Liver (tissue), 3 donors: ENCODE data around the gene SHH.

Experiments used
- GABPA ChIP-seq, 2 donors: IDR thresholded peaks in 1 of 2; conservative IDR thresholded peaks in 1 of 2; 2 replicates each; pipeline ENCODE4 v1.6.1; 2016; ENCODE audit warnings: antibody characterized with exemption in 2 of 2, mild to moderate bottlenecking in 1 of 2, moderate library complexity in 1 of 2
- HNF4A ChIP-seq, 2 donors: conservative IDR thresholded peaks; 2 replicates each; pipeline ENCODE4 v1.6.1; 2016; ENCODE audit warnings: antibody characterized with exemption in 2 of 2, mild to moderate bottlenecking in 2 of 2
- HNF4G ChIP-seq: IDR thresholded peaks from 2 replicates; pipeline ENCODE4 v1.6.1; 2016; ENCODE audit warnings: antibody characterized with exemption
- JUND ChIP-seq, 2 donors: IDR thresholded peaks; 2 replicates each; pipeline ENCODE4 v1.6.1; 2016; ENCODE audit warnings: antibody characterized with exemption in 2 of 2
- RAD21 ChIP-seq, 2 donors: IDR thresholded peaks; 2 replicates each; pipeline ENCODE4 v1.6.1; 2016; ENCODE audit warnings: antibody characterized with exemption in 2 of 2, mild to moderate bottlenecking in 2 of 2
- SP1 ChIP-seq: IDR thresholded peaks from 2 replicates; pipeline ENCODE4 v1.6.1; 2018; ENCODE audit warnings: antibody characterized with exemption, mild to moderate bottlenecking
- TAF1 ChIP-seq: conservative IDR thresholded peaks from 2 replicates; pipeline ENCODE4 v1.6.1; 2016; ENCODE audit warnings: antibody characterized with exemption, mild to moderate bottlenecking
- TF ChIP-seq, protein P1 (sequence below): IDR thresholded peaks from 2 replicates; pipeline ENCODE4 v1.6.1; 2016; ENCODE audit warnings: antibody characterized with exemption, mild to moderate bottlenecking
- TF ChIP-seq, protein P2 (sequence below): fragments of 150-350 bp; IDR thresholded peaks from 2 replicates; pipeline ENCODE4 v1.5.1; 2017; ENCODE audit warnings: improper control_type of control experiment, low read depth, low read length; ENCODE audit not compliant: missing input control
- TF ChIP-seq, protein P3 (sequence below): IDR thresholded peaks from 2 replicates; pipeline ENCODE4 v1.6.1; 2016; ENCODE audit warnings: antibody characterized with exemption
- TF ChIP-seq, protein P4 (sequence below): IDR thresholded peaks from 2 replicates; pipeline ENCODE4 v1.6.1; 2016; ENCODE audit warnings: antibody characterized with exemption
- TF ChIP-seq, protein P5 (sequence below): IDR thresholded peaks from 2 replicates; pipeline ENCODE4 v1.6.1; 2016; ENCODE audit warnings: antibody characterized with exemption
- donor health status: healthy.
- donor health status: healthy.

DNA sequence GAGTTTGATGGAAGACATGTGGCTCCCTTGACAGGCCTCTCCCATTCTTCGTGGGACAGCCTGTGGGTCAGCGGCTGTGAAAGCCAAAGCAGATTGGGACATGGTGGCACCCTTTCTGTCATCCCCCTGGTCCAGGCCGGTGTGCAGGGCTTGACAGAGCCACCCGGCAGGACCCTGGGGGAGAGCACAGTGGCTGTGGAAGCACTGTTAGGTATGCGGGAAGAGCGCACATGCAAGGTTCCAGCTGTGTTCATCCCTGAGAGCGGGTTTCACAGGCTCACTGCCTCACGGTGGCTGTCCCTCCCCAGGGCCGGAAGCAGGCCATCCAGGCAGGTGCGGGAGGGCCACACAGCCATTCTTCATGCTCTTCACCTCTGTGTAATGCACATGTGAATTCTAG lies 29.8 kb downstream of the SHH start:
- TF ChIP-seq SP1 (no peak), RAD21 (IDR thresholded peaks at IDR 0.05) (no peak), GABPA (IDR thresholded peaks at IDR 0.05 in 1 of 2, conservative IDR thresholded peaks at IDR 0.05 in 1 of 2) (no peak), HNF4A (conservative IDR thresholded peaks at IDR 0.05) (no peak), HNF4G (no peak), TAF1 (no peak), JUND (IDR thresholded peaks at IDR 0.05) (no peak)
- TF ChIP-seq, protein P1, sequence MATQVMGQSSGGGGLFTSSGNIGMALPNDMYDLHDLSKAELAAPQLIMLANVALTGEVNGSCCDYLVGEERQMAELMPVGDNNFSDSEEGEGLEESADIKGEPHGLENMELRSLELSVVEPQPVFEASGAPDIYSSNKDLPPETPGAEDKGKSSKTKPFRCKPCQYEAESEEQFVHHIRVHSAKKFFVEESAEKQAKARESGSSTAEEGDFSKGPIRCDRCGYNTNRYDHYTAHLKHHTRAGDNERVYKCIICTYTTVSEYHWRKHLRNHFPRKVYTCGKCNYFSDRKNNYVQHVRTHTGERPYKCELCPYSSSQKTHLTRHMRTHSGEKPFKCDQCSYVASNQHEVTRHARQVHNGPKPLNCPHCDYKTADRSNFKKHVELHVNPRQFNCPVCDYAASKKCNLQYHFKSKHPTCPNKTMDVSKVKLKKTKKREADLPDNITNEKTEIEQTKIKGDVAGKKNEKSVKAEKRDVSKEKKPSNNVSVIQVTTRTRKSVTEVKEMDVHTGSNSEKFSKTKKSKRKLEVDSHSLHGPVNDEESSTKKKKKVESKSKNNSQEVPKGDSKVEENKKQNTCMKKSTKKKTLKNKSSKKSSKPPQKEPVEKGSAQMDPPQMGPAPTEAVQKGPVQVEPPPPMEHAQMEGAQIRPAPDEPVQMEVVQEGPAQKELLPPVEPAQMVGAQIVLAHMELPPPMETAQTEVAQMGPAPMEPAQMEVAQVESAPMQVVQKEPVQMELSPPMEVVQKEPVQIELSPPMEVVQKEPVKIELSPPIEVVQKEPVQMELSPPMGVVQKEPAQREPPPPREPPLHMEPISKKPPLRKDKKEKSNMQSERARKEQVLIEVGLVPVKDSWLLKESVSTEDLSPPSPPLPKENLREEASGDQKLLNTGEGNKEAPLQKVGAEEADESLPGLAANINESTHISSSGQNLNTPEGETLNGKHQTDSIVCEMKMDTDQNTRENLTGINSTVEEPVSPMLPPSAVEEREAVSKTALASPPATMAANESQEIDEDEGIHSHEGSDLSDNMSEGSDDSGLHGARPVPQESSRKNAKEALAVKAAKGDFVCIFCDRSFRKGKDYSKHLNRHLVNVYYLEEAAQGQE: no peak
- TF ChIP-seq, protein P2, sequence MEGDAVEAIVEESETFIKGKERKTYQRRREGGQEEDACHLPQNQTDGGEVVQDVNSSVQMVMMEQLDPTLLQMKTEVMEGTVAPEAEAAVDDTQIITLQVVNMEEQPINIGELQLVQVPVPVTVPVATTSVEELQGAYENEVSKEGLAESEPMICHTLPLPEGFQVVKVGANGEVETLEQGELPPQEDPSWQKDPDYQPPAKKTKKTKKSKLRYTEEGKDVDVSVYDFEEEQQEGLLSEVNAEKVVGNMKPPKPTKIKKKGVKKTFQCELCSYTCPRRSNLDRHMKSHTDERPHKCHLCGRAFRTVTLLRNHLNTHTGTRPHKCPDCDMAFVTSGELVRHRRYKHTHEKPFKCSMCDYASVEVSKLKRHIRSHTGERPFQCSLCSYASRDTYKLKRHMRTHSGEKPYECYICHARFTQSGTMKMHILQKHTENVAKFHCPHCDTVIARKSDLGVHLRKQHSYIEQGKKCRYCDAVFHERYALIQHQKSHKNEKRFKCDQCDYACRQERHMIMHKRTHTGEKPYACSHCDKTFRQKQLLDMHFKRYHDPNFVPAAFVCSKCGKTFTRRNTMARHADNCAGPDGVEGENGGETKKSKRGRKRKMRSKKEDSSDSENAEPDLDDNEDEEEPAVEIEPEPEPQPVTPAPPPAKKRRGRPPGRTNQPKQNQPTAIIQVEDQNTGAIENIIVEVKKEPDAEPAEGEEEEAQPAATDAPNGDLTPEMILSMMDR: no peak
- TF ChIP-seq, protein P3, sequence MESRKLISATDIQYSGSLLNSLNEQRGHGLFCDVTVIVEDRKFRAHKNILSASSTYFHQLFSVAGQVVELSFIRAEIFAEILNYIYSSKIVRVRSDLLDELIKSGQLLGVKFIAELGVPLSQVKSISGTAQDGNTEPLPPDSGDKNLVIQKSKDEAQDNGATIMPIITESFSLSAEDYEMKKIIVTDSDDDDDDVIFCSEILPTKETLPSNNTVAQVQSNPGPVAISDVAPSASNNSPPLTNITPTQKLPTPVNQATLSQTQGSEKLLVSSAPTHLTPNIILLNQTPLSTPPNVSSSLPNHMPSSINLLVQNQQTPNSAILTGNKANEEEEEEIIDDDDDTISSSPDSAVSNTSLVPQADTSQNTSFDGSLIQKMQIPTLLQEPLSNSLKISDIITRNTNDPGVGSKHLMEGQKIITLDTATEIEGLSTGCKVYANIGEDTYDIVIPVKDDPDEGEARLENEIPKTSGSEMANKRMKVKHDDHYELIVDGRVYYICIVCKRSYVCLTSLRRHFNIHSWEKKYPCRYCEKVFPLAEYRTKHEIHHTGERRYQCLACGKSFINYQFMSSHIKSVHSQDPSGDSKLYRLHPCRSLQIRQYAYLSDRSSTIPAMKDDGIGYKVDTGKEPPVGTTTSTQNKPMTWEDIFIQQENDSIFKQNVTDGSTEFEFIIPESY: no peak
- TF ChIP-seq, protein P4, sequence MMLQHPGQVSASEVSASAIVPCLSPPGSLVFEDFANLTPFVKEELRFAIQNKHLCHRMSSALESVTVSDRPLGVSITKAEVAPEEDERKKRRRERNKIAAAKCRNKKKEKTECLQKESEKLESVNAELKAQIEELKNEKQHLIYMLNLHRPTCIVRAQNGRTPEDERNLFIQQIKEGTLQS: no peak
- TF ChIP-seq, protein P5, sequence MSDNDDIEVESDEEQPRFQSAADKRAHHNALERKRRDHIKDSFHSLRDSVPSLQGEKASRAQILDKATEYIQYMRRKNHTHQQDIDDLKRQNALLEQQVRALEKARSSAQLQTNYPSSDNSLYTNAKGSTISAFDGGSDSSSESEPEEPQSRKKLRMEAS: no peak
